Upper lobe of left lung (tissue), 6 donors: ENCODE data around the gene SYTL5. TPM values are rescaled to one million over a fixed set of nuclear protein-coding genes. Genes with fewer than 3 reads are reported as not detected.

Source experiments
- ATAC-seq, 2 donors: fragments of 200-7000 bp; cut with Tn5 transposase; one replicate each; pipeline ENCODE4 v1.9.1; 2022; ENCODE audit warnings: mild to moderate bottlenecking in 2 of 2, moderate library complexity in 2 of 2; ENCODE audit not compliant: low FRiP score in 2 of 2
- DNase-seq, 2 donors: peaks; one replicate each; pipeline ENCODE4 v3.0.0-alpha.2; 2019 to 2020
- H3K27ac ChIP-seq, 4 donors: fragments of 200-600 bp; sonication (generic); one replicate each; pipeline ENCODE4 v1.5.1; 2016 to 2019
- H3K27me3 ChIP-seq, 4 donors: fragments of 200-600 bp; sonication (generic); one replicate each; pipeline ENCODE4 v1.5.1; 2017 to 2019
- H3K36me3 ChIP-seq, 4 donors: fragments of 200-600 bp; sonication (generic); one replicate each; pipeline ENCODE4 v1.5.1; 2016 to 2019
- H3K4me1 ChIP-seq, 4 donors: fragments of 200-600 bp; sonication (generic); one replicate each; pipeline ENCODE4 v1.5.1; 2018 to 2019
- H3K4me3 ChIP-seq, 4 donors: fragments of 200-600 bp; sonication (generic); one replicate each; pipeline ENCODE4 v1.5.1; 2017 to 2019; ENCODE audit warnings: mild to moderate bottlenecking in 2 of 4, moderate library complexity in 1 of 4
- H3K9me3 ChIP-seq, 4 donors: fragments of 200-600 bp; sonication (generic); one replicate each; pipeline ENCODE4 v1.5.1; 2018 to 2019
- CTCF ChIP-seq, 6 experiments: fragments of 450-650 bp in 4 of 6; fragments of 200-600 bp in 2 of 6; sonication (generic) in 2 of 6; IDR thresholded peaks; one replicate each; pipeline ENCODE4 v1.5.1; 2016 to 2019; ENCODE audit warnings: antibody characterized with exemption in 6 of 6
- EP300 ChIP-seq, 4 donors: sonication (generic); formaldehyde crosslinking; IDR thresholded peaks; one replicate each; pipeline ENCODE4 v1.5.1; 2017; ENCODE audit warnings: antibody characterized with exemption in 4 of 4, control low read depth in 2 of 4
- POLR2A ChIP-seq, 4 donors: fragments of 450-650 bp; IDR thresholded peaks; one replicate each; pipeline ENCODE4 v1.5.1; 2016 to 2017; ENCODE audit warnings: antibody characterized with exemption in 4 of 4, mild to moderate bottlenecking in 2 of 4
- POLR2AphosphoS5 ChIP-seq, 2 donors: sonication (generic); formaldehyde crosslinking; IDR thresholded peaks; one replicate each; pipeline ENCODE4 v1.5.1; 2017; ENCODE audit warnings: antibody characterized with exemption in 2 of 2
- WGBS, 2 donors: methylation state at CpG; one replicate each; pipeline ENCODE4 v1.1.5; 2017 to 2018; 5-methylcytosine and 5-hydroxymethylcytosine counted together
- total RNA-seq, 6 donors: library from RNA; depleted of rRNA in 4 of 6; stranded (reverse); fragments of >200 nt in 4 of 6; gene quantifications; one replicate each; pipeline versions ENCODE4 v1.1.0 to v1.2.1, GENCODE V29; 2016 to 2021
- donor health status: DM: no; HTN: no; CAD: no; lungs with moderate emphysema.
- donor health status: DM: no; HTN: yes; CAD: no; lungs with severe emphysema.

Gene SYTL5
- total RNA-seq, 6 donors from 2014 or later, result 0.30 to 3.6 (median 0.71) TPM

- no peaks in the 10 kb centered on the region for H3K27me3 ChIP-seq
- H3K9me3 ChIP-seq, result no peaks in the 10 kb centered on the region
- ATAC-seq (no peak), DNase-seq (no peak)
- no peak overlapping the region for H3K4me3 ChIP-seq
- H3K4me1 ChIP-seq, result no peaks in the 10 kb centered on the region
- no peak overlapping the region for H3K27ac ChIP-seq
- TF ChIP-seq CTCF (IDR thresholded peaks at IDR 0.05) (no peak), POLR2AphosphoS5 (IDR thresholded peaks at IDR 0.05) (no peak), POLR2A (IDR thresholded peaks at IDR 0.05) (no peak), EP300 (IDR thresholded peaks at IDR 0.05) (no peak)
- 63 to 69% methylated on average over 6 of the region's 6 CpGs for WGBS, 2 donors
- H3K36me3 ChIP-seq, result no peaks in the 10 kb centered on the region
Measured at GRCh38 chrX:38110231-38110630, 103.9 kb downstream of the SYTL5 start.

GRCh38 chrX:38111196-38111595 lies 104.8 kb downstream of the SYTL5 start:
- no peak overlapping the region for H3K27ac ChIP-seq
- no peaks in the 10 kb centered on the region for H3K4me1 ChIP-seq
- DNase-seq (no peak), ATAC-seq (no peak)
- no peaks in the 10 kb centered on the region for H3K36me3 ChIP-seq
- no peaks in the 10 kb centered on the region for H3K27me3 ChIP-seq
- H3K9me3 ChIP-seq, result no peaks in the 10 kb centered on the region
- no peak overlapping the region for H3K4me3 ChIP-seq
- TF ChIP-seq CTCF (IDR thresholded peaks at IDR 0.05), result no peak
- no peak for TF ChIP-seq EP300 (IDR thresholded peaks at IDR 0.05)
- no peak for TF ChIP-seq POLR2A (IDR thresholded peaks at IDR 0.05)
- no peak for TF ChIP-seq POLR2AphosphoS5 (IDR thresholded peaks at IDR 0.05)
- 87 to 98% methylated on average over 5 of the region's 5 CpGs for WGBS, 2 donors

GRCh38 chrX:38112566-38112965 lies 106.2 kb downstream of the SYTL5 start:
- Histone ChIP-seq H3K36me3 (no peaks in the 10 kb centered on the region), H3K27me3 (no peaks in the 10 kb centered on the region), H3K4me1 (no peaks in the 10 kb centered on the region), H3K9me3 (no peaks in the 10 kb centered on the region), H3K27ac (no peak overlapping the region), H3K4me3 (no peak overlapping the region)
- ATAC-seq, result no peak
- no peak for DNase-seq
- TF ChIP-seq CTCF (IDR thresholded peaks at IDR 0.05), result no peak
- no peak for TF ChIP-seq EP300 (IDR thresholded peaks at IDR 0.05)
- TF ChIP-seq POLR2AphosphoS5 (IDR thresholded peaks at IDR 0.05), result no peak
- TF ChIP-seq POLR2A (IDR thresholded peaks at IDR 0.05), result no peak
- WGBS, 2 donors, result 42% methylated on average over 4 of the region's 4 CpGs; no CpG with 5 or more reads in 1 of the 2 donors

- H3K36me3 ChIP-seq, result no peaks in the 10 kb centered on the region
- no peak overlapping the region for H3K4me3 ChIP-seq
- H3K27ac ChIP-seq, result no peak overlapping the region
- H3K4me1 ChIP-seq, result no peaks in the 10 kb centered on the region
- 86 to 100% methylated on average over 1 of the region's 1 CpG for WGBS, 2 donors
- no peak for DNase-seq
- ATAC-seq, result no peak
- no peaks in the 10 kb centered on the region for H3K9me3 ChIP-seq
- no peak for TF ChIP-seq POLR2A (IDR thresholded peaks at IDR 0.05)
- TF ChIP-seq POLR2AphosphoS5 (IDR thresholded peaks at IDR 0.05), result no peak
- no peak for TF ChIP-seq CTCF (IDR thresholded peaks at IDR 0.05)
- TF ChIP-seq EP300 (IDR thresholded peaks at IDR 0.05), result no peak
- H3K27me3 ChIP-seq, result no peaks in the 10 kb centered on the region
Measured at GRCh38 chrX:38116706-38117105, 110.4 kb downstream of the SYTL5 start.

- H3K27ac ChIP-seq, result no peak overlapping the region
- WGBS, 2 donors, result 72 to 89% methylated on average over 4 to 7 of the region's 7 CpGs
- no peak for ATAC-seq
Measured at GRCh38 chrX:38117485-38117884, 111.1 kb downstream of the SYTL5 start.

More at GRCh38 chrX:38117485-38117884, 111.1 kb downstream of the SYTL5 start:
- no peaks in the 10 kb centered on the region for H3K4me1 ChIP-seq
- H3K4me3 ChIP-seq, result no peak overlapping the region
- no peaks in the 10 kb centered on the region for H3K27me3 ChIP-seq
- no peak for TF ChIP-seq POLR2AphosphoS5 (IDR thresholded peaks at IDR 0.05)
- no peak for TF ChIP-seq POLR2A (IDR thresholded peaks at IDR 0.05)
- TF ChIP-seq CTCF (IDR thresholded peaks at IDR 0.05), result no peak
- DNase-seq, result no peak
- no peaks in the 10 kb centered on the region for H3K36me3 ChIP-seq
- H3K9me3 ChIP-seq, result no peaks in the 10 kb centered on the region
